Testis (tissue), 2 donors: ENCODE measurements around the gene CHD2.

Source experiments
- POLR2A ChIP-seq: fragments of 450-650 bp; IDR thresholded peaks from one replicate; pipeline ENCODE4 v1.6.1; 2017; ENCODE audit warnings: antibody characterized with exemption, mild to moderate bottlenecking, moderate library complexity
- TF ChIP-seq, protein P1 (sequence below), 3 experiments: fragments of 450-650 bp in 2 of 3; fragments of 200-600 bp in 1 of 3; sonication (generic) in 1 of 3; IDR thresholded peaks; one replicate each; pipeline ENCODE4 v1.5.1; 2016 to 2019; ENCODE audit warnings: antibody characterized with exemption in 3 of 3, mild to moderate bottlenecking in 2 of 3, moderate library complexity in 1 of 3

DNA sequence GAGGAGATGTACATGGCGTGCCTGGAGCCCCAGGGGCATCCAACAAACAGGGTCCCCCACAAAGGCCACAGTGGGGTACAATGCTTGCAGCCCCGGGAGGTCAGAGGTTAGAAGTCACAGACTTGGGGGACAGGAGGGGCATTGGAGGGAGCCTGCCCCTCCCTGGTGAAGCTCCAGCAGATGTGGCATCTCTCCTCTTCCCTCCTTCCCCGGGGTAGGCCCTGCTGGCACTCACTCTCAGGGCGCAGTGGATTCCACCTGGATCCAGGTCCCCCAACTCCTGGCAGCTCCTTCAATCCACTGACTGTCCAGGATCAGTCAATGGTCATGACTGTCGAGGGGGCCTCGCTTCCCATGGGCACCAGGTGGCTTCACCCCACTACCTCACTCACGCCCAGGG, 156.7 kb downstream of the CHD2 start:
- TF ChIP-seq, protein P1, sequence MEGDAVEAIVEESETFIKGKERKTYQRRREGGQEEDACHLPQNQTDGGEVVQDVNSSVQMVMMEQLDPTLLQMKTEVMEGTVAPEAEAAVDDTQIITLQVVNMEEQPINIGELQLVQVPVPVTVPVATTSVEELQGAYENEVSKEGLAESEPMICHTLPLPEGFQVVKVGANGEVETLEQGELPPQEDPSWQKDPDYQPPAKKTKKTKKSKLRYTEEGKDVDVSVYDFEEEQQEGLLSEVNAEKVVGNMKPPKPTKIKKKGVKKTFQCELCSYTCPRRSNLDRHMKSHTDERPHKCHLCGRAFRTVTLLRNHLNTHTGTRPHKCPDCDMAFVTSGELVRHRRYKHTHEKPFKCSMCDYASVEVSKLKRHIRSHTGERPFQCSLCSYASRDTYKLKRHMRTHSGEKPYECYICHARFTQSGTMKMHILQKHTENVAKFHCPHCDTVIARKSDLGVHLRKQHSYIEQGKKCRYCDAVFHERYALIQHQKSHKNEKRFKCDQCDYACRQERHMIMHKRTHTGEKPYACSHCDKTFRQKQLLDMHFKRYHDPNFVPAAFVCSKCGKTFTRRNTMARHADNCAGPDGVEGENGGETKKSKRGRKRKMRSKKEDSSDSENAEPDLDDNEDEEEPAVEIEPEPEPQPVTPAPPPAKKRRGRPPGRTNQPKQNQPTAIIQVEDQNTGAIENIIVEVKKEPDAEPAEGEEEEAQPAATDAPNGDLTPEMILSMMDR (IDR thresholded peaks at IDR 0.05) = no peak
- TF ChIP-seq POLR2A = no peak
